ENCODE results near the gene SULT2B1.

Gene SULT2B1

GRCh38 chr19:48591021-48591420 is 39.0 kb downstream of the SULT2B1 start:
- H3K9me3 ChIP-seq (ENCODE audit: control insufficient read depth, insufficient read depth, low read length), result no peaks in the 10 kb centered on the region

GRCh38 chr19:48595171-48595570 is 43.2 kb downstream of the SULT2B1 start:
- H3K36me3 ChIP-seq (ENCODE audit: insufficient read depth, low read length), result no peaks in the 10 kb centered on the region
- no peak overlapping the region for H3K9ac ChIP-seq (ENCODE audit: low read depth, low read length)
- H3K4me1 ChIP-seq (ENCODE audit: insufficient read depth, low read length), result no peaks in the 10 kb centered on the region
- H3K9me3 ChIP-seq (ENCODE audit: control insufficient read depth, insufficient read depth, low read length), result no peaks in the 10 kb centered on the region

More at GRCh38 chr19:48591021-48591420, 39.0 kb downstream of the SULT2B1 start:
- Histone ChIP-seq H3K9ac (ENCODE audit: low read depth, low read length) (no peak overlapping the region), H3K4me1 (ENCODE audit: insufficient read depth, low read length) (0 out of 2 replicates have a peak, but pooled peaks cover 3% of the 10 kb centered on the region), H3K36me3 (ENCODE audit: insufficient read depth, low read length) (no peaks in the 10 kb centered on the region)

GRCh38 chr19:48595833-48596232 is 43.9 kb downstream of the SULT2B1 start:
- Histone ChIP-seq H3K9me3 (ENCODE audit: control insufficient read depth, insufficient read depth, low read length) (no peaks in the 10 kb centered on the region), H3K4me1 (ENCODE audit: insufficient read depth, low read length) (no peaks in the 10 kb centered on the region), H3K36me3 (ENCODE audit: insufficient read depth, low read length) (no peaks in the 10 kb centered on the region), H3K9ac (ENCODE audit: low read depth, low read length) (no peak overlapping the region)

- Histone ChIP-seq H3K9ac (ENCODE audit: low read depth, low read length) (no peak overlapping the region), H3K9me3 (ENCODE audit: control insufficient read depth, insufficient read depth, low read length) (no peaks in the 10 kb centered on the region), H3K4me1 (ENCODE audit: insufficient read depth, low read length) (no peaks in the 10 kb centered on the region), H3K36me3 (ENCODE audit: insufficient read depth, low read length) (no peaks in the 10 kb centered on the region)
Observed at GRCh38 chr19:48596237-48596636, 44.3 kb downstream of the SULT2B1 start.

GRCh38 chr19:48596679-48597465 is 44.9 kb downstream of the SULT2B1 start:
- Histone ChIP-seq H3K4me1 (ENCODE audit: insufficient read depth, low read length) (no peaks in the 10 kb centered on the region), H3K36me3 (ENCODE audit: insufficient read depth, low read length) (no peaks in the 10 kb centered on the region), H3K9ac (ENCODE audit: low read depth, low read length) (no peak overlapping the region), H3K9me3 (ENCODE audit: control insufficient read depth, insufficient read depth, low read length) (no peaks in the 10 kb centered on the region)

- H3K9ac ChIP-seq (ENCODE audit: low read depth, low read length), result no peak overlapping the region
- no peaks in the 10 kb centered on the region; the same call in 1 of the 2 replicates for H3K36me3 ChIP-seq (ENCODE audit: insufficient read depth, low read length)
- no peaks in the 10 kb centered on the region for H3K9me3 ChIP-seq (ENCODE audit: control insufficient read depth, insufficient read depth, low read length)
- H3K4me1 ChIP-seq (ENCODE audit: insufficient read depth, low read length), result no peaks in the 10 kb centered on the region
Observed at GRCh38 chr19:48598996-48599700, 47.2 kb downstream of the SULT2B1 start.

- Histone ChIP-seq H3K36me3 (ENCODE audit: insufficient read depth, low read length) (no peaks in the 10 kb centered on the region; the same call in 1 of the 2 replicates), H3K4me1 (ENCODE audit: insufficient read depth, low read length) (no peaks in the 10 kb centered on the region), H3K9ac (ENCODE audit: low read depth, low read length) (no peak overlapping the region), H3K9me3 (ENCODE audit: control insufficient read depth, insufficient read depth, low read length) (no peaks in the 10 kb centered on the region)
Observed at GRCh38 chr19:48600679-48601417, 48.9 kb downstream of the SULT2B1 start.

- H3K36me3 ChIP-seq (ENCODE audit: insufficient read depth, low read length), result no peaks in the 10 kb centered on the region; the same call in 1 of the 2 replicates
- no peak overlapping the region for H3K9ac ChIP-seq (ENCODE audit: low read depth, low read length)
- H3K4me1 ChIP-seq (ENCODE audit: insufficient read depth, low read length), result no peaks in the 10 kb centered on the region
- no peaks in the 10 kb centered on the region for H3K9me3 ChIP-seq (ENCODE audit: control insufficient read depth, insufficient read depth, low read length)
Observed at GRCh38 chr19:48603001-48603400, 51.0 kb downstream of the SULT2B1 start.

- Histone ChIP-seq H3K9me3 (ENCODE audit: control insufficient read depth, insufficient read depth, low read length) (no peaks in the 10 kb centered on the region), H3K9ac (ENCODE audit: low read depth, low read length) (no peak overlapping the region), H3K4me1 (ENCODE audit: insufficient read depth, low read length) (no peaks in the 10 kb centered on the region), H3K36me3 (ENCODE audit: insufficient read depth, low read length) (no peaks in the 10 kb centered on the region; the same call in 1 of the 2 replicates)
Observed at GRCh38 chr19:48603449-48603848, 51.5 kb downstream of the SULT2B1 start.

- Histone ChIP-seq H3K4me1 (ENCODE audit: insufficient read depth, low read length) (no peaks in the 10 kb centered on the region), H3K9me3 (ENCODE audit: control insufficient read depth, insufficient read depth, low read length) (no peaks in the 10 kb centered on the region), H3K9ac (ENCODE audit: low read depth, low read length) (no peak overlapping the region), H3K36me3 (ENCODE audit: insufficient read depth, low read length) (no peaks in the 10 kb centered on the region; the same call in 1 of the 2 replicates)
Observed at GRCh38 chr19:48603850-48604249, 51.9 kb downstream of the SULT2B1 start.

- Histone ChIP-seq H3K4me1 (ENCODE audit: insufficient read depth, low read length) (no peaks in the 10 kb centered on the region), H3K9me3 (ENCODE audit: control insufficient read depth, insufficient read depth, low read length) (no peaks in the 10 kb centered on the region), H3K36me3 (ENCODE audit: insufficient read depth, low read length) (no peaks in the 10 kb centered on the region; the same call in 1 of the 2 replicates), H3K9ac (ENCODE audit: low read depth, low read length) (no peak within 1 kb of the TSS)
Observed at GRCh38 chr19:48606463-48607358, 54.7 kb downstream of the SULT2B1 start, which contains the start of gene SPACA4. TSS of gene SPACA4 (plus strand) at chr19:48606742. CDS start at chr19:48606979, 237 bp downstream.

- no peaks in the 10 kb centered on the region for H3K4me1 ChIP-seq (ENCODE audit: insufficient read depth, low read length)
- H3K36me3 ChIP-seq (ENCODE audit: insufficient read depth, low read length), result no peaks in the 10 kb centered on the region; the same call in 1 of the 2 replicates
- H3K9ac ChIP-seq (ENCODE audit: low read depth, low read length), result no peak overlapping the region
- no peaks in the 10 kb centered on the region for H3K9me3 ChIP-seq (ENCODE audit: control insufficient read depth, insufficient read depth, low read length)
Observed at GRCh38 chr19:48607359-48607755, 55.4 kb downstream of the SULT2B1 start.

GRCh38 chr19:48608798-48609263 is 56.9 kb downstream of the SULT2B1 start:
- Histone ChIP-seq H3K4me1 (ENCODE audit: insufficient read depth, low read length) (peaks cover 5% of the 10 kb centered on the region), H3K36me3 (ENCODE audit: insufficient read depth, low read length) (no peaks in the 10 kb centered on the region), H3K9ac (ENCODE audit: low read depth, low read length) (no peak overlapping the region), H3K9me3 (ENCODE audit: control insufficient read depth, insufficient read depth, low read length) (no peaks in the 10 kb centered on the region)

Data from ES-I3 (cell line).